Measurements from ENCODE around the gene SDC1.

SDC1 gene

DNA sequence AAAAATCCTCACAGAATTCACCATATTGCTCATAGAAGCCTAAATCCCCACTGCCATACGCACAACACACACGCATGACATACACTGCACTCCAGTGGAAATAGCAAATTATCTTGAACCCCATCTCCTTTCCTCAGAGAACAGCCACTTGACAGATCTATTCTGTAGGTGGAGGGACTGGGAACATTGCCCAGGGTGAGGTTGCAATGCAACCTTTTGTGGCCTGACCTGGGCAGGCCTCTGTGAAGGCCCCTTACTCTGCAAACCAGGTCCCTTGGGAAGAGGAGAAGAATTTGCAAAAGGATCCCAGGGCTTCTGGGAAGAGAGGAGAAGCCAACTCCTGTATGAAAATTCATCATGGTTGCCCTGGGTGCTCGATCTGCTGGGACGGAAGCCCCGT lies 51.9 kb downstream of the SDC1 start:
- Mint-ChIP-seq H3K9me3 (no peaks in the 10 kb centered on the region), H3K36me3 (no peaks in the 10 kb centered on the region), H3K4me3 (no peak overlapping the region), H3K27ac (no peak overlapping the region), H3K27me3 (peaks cover 15% of the 10 kb centered on the region), H3K4me1 (no peaks in the 10 kb centered on the region)
- CTCF ChIA-PET, result no interaction called here
- no peak for DNase-seq

DNA sequence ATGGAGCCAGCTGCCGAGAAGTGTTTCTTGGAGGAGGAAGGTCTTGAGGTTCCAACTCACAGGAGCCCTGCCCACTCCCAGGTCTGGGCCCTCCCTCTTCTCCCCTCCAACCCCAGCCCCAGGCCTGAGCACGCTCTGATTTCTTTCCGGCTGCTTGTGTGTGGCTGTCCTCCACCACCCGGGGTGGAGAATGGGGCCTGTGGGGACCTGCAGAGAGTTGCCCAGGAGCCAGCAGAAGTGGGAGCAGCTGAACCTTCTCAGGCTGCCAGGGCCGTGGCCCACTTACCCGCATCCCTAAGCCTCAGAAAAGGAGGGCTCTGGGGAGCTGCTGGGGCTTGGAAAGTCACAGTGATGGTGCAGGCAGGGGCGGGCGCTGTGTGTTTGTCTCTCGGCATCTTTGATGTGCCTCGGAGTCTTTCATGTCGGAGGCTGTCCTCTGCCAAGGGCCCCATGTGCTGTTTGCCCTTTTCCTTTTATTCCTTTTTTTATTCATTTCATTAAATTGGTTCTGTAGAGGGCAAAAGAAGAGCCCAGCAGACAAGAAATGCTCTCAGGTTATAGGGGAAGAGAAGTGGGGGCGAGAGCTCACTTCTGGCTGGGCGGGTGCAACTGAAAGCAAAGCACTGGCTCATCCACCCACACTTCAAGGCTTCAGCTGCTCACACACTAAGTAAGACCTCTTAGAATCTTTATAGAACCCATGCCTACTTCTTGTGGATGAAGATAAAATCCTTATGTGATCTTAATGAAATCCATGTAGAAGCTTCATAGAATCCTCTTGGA lies 52.5 kb downstream of the SDC1 start:
- Mint-ChIP-seq H3K27ac (no peak overlapping the region), H3K36me3 (no peaks in the 10 kb centered on the region), H3K4me1 (no peaks in the 10 kb centered on the region), H3K27me3 (peaks cover 15% of the 10 kb centered on the region), H3K4me3 (no peak overlapping the region), H3K9me3 (no peaks in the 10 kb centered on the region)
- no peak for DNase-seq
- CTCF ChIA-PET, result no interaction called here

DNA sequence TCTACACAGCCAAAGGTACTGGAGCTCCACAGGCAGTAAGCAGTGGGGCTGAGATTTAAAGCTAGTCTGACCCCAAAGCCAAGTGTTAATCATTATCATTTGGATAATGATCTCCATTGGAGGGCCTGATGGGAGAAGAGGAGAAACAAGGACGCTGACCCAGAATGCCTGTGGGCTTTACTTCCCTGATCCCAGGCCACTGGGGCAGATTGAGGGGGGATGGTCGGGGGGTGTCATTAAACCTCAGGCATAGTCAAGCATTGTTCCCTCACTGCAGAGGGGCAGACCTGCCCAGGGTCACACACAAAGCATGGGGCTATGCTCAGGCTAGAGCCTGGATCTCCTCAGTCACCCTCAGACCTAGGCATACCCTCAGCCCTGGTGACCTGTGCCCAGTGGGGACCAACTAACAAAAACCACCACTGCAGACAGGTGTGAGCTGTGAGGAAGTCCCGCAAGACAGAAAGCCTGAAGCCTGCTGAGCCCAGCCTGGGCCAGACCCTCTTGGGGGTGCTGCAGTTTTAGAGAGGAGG lies 53.4 kb downstream of the SDC1 start:
- H3K27ac Mint-ChIP-seq, result no peak overlapping the region
- CTCF ChIA-PET, result no interaction called here
- H3K4me3 Mint-ChIP-seq, result no peak overlapping the region
- H3K27me3 Mint-ChIP-seq, result peaks cover 15% of the 10 kb centered on the region
- no peak for DNase-seq
- no peaks in the 10 kb centered on the region for H3K4me1 Mint-ChIP-seq
- H3K36me3 Mint-ChIP-seq, result no peaks in the 10 kb centered on the region
- H3K9me3 Mint-ChIP-seq, result no peaks in the 10 kb centered on the region

DNA sequence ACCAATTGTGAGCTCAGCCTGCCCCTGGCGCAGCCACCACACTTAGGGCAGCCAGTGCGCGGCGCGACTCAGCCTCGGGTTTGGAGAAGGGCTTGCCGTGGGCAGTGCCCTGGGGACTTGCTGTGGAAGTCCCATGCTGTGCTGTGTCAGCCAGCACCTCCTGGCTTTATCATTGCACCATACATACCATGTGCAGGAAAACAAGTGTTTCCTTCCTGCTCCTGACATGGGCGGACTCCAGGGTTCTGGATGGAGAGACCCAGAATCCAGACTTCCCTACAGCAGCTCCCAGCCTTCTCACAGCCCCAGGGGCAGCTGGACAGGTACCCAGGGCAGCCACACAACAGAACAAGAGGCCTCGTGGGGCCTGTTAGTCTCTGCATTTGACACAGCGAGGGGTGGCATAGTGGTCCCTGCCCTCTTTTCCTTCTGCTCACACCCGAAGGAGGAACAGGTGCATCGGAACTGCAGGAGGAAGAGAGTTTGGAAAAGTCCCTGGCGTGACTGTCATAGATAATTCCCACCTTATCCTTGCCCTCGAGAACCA lies 54.2 kb downstream of the SDC1 start:
- no peaks in the 10 kb centered on the region for H3K9me3 Mint-ChIP-seq
- H3K27ac Mint-ChIP-seq, result no peak overlapping the region
- no peaks in the 10 kb centered on the region for H3K4me1 Mint-ChIP-seq
- H3K27me3 Mint-ChIP-seq, result peaks cover 15% of the 10 kb centered on the region
- DNase-seq, result no peak
- CTCF ChIA-PET, result no interaction called here
- H3K4me3 Mint-ChIP-seq, result no peak overlapping the region
- no peaks in the 10 kb centered on the region for H3K36me3 Mint-ChIP-seq

DNA sequence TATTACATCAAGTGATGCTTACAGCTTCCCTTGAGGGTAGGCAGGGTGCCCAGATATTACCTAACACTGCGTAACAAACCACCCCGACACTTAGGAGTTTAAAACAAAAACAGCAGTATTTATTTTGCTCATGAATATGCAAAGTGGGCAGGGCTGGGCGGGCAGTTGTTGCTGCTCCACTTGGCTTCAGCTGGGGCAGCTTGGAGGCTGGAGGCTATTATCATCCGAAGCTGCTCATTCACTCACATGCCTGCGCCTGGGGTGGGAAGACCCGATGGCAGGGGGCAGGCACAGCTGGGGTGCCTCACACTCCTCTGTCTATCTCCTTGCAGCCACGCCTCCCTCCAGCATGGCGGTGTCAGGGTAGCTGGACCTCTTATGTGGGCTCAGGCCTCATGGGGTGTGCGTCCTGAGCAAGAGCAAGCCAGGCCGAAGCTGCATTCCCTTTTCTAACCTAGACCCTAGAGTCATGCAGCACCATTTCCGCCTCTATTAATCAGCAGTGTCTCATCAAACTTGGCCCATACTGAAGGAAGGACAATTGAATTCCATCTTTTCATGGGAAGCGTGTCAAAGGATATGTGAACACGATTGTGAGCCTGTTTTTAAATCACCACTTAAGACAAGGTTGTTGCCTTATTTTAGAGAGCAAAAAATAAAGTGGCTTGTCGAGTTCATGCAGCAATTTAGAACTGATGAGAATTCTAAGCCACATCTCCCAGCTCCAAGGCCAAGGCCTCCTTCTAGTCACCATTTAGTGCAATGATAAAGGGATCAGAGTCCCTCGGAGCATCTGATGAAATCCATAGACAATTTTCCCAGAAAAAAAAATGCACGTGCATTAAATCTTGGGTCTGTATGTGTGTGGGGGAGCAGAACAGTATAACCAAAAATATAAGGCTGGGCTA lies 54.9 kb downstream of the SDC1 start:
- DNase-seq, result no peak
- Mint-ChIP-seq H3K4me1 (no peaks in the 10 kb centered on the region), H3K9me3 (no peaks in the 10 kb centered on the region), H3K27me3 (peaks cover 15% of the 10 kb centered on the region), H3K27ac (no peak overlapping the region), H3K36me3 (no peaks in the 10 kb centered on the region), H3K4me3 (no peak overlapping the region)
- CTCF ChIA-PET, result no interaction called here

DNA sequence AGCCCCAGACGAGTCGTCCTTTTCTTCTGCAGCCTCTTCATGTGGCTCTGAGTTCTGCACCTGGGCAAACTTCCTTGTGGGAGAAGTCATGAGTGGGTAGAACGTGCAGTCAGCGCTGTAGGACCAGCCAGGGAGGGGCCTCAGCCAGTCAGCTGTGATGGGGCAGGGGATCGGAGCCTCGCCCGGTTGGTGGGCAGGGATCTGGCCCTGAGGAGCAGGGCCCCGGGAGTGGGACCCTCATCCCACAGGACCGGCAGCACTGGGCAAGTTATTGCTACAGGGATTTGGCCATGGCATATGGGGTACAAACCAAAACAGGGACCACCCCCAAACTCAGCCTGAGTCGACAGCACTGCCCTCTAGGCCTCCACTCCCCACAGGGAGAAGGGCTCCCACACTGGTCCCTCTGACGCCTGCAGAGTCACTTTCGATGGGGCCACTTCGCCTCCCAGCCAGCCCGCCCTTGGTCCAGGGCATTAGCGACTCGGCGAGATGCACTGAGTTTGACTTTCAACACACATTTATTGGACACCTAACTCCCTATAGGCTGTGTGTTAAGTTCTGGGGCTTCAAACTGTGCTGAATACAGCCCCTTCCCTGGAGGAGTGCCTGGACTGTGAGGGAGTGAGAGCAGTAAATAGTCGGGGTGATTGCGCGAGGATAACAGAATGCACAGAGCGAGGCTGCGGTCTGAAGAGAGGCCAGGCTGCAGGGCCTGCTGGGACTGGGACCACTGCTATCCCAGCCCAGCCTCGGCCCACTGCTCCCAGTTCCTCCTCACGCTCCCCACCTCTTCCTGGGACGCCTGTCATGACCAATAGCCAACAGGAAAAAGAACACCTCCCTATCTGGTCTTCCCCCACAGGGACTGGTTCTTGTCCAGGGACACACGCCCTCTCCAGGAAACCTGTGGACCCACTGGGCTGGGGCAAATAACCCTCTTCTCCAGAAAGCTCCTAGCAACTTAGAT lies 55.9 kb downstream of the SDC1 start:
- DNase-seq, result no peak
- peaks cover 9% of the 10 kb centered on the region for H3K27me3 Mint-ChIP-seq

DNA sequence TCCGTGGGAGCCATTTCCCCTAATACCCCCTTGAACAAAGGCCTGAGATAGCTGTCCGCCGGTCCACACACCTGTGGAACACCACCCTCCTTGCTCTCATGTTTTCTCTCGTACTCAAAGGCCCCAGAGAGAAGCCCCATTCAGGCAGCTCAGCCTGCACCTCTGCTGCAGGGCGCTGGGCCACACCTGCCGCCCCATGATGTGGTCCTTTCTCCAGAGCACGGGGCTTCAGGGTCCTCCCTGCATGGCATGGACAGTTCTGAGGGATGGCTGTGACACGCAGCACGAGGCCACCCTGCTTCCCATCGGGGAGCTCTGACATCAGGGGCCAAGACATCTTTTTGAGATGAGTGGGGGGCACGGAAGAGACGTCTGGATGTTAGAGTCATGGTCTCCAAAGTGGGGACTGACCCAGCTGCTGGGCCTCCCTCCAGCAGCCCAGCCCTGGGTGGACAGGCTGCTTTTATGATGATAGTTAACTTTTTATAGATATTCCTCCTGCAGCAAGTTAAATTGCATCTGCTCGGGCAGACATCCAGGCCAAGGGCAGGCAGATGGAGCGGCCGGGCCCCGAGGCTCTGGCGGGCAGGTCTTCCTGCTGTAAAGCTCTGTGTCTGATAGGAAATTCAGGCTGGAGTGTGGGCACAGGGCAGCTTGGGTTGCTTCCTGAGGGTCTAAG lies 56.7 kb downstream of the SDC1 start:
- Mint-ChIP-seq H3K27ac (no peak overlapping the region), H3K4me1 (no peaks in the 10 kb centered on the region)
- CTCF ChIA-PET, result no interaction called here

More for the DNA sequence above, 55.9 kb downstream of the SDC1 start:
- H3K9me3 Mint-ChIP-seq, result no peaks in the 10 kb centered on the region
- CTCF ChIA-PET, result no interaction called here
- no peaks in the 10 kb centered on the region for H3K36me3 Mint-ChIP-seq
- H3K4me3 Mint-ChIP-seq, result no peak overlapping the region
- H3K4me1 Mint-ChIP-seq, result no peaks in the 10 kb centered on the region
- no peak overlapping the region for H3K27ac Mint-ChIP-seq

DNA sequence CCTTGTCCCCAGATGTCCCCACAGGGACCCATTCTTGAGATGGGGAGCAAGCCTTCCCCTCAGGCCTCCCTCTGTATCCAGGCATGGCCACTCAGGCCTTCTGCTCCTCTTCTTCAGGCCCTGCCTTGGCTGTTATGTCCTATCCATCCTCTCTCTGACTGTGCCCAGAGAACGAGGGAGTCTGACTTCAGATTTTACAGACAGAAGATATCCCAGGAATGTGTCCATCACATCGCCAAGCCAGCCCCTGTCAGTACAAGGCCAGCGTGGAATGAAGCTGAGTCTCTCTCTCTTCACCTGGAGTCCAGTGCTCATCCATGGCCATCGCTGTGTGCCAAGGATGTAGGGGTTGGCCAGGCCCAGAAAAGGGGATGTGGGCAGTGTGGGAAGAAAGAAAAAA lies 57.6 kb downstream of the SDC1 start:
- no peak for DNase-seq
- H3K4me1 Mint-ChIP-seq, result no peaks in the 10 kb centered on the region
- H3K27me3 Mint-ChIP-seq, result peaks cover 11% of the 10 kb centered on the region
- H3K36me3 Mint-ChIP-seq, result no peaks in the 10 kb centered on the region
- CTCF ChIA-PET, result no interaction called here
- no peak overlapping the region for H3K4me3 Mint-ChIP-seq
- H3K9me3 Mint-ChIP-seq, result no peaks in the 10 kb centered on the region
- no peak overlapping the region for H3K27ac Mint-ChIP-seq

More for the DNA sequence above, 56.7 kb downstream of the SDC1 start:
- no peak for DNase-seq
- Mint-ChIP-seq H3K27me3 (peaks cover 8% of the 10 kb centered on the region), H3K36me3 (no peaks in the 10 kb centered on the region), H3K9me3 (no peaks in the 10 kb centered on the region), H3K4me3 (no peak overlapping the region)

DNA sequence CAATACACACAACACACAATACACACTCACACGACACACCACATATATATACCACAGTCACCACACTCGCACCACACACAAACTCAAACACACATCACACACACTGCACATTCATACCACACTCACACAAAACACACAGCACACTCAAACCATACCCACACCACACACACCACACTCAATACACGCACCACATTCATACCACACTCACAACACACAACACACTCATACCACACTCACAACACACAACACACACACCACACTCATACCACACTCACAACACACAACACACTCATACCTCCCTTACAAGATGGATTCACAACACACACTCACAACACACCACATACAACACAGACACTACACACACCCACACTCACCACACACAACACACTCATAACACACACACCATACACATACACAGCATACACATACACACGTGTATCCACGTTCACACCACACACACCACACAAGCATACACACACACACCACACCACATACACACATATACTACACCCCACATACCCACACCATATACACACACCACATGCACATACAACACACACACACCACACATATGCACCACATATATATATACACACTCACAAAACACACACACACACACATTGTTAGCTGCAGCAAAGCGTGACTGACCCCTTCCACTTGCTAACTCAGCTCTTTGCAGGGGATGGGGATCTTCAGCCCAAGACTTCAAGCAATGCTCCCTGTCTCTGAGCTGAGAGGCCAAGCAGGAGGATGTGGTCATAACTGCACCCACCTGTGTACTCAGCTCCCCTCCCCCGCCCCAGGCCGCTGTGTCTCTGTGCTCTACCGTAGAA lies 59.0 kb downstream of the SDC1 start:
- no peak overlapping the region for H3K27ac Mint-ChIP-seq

DNA sequence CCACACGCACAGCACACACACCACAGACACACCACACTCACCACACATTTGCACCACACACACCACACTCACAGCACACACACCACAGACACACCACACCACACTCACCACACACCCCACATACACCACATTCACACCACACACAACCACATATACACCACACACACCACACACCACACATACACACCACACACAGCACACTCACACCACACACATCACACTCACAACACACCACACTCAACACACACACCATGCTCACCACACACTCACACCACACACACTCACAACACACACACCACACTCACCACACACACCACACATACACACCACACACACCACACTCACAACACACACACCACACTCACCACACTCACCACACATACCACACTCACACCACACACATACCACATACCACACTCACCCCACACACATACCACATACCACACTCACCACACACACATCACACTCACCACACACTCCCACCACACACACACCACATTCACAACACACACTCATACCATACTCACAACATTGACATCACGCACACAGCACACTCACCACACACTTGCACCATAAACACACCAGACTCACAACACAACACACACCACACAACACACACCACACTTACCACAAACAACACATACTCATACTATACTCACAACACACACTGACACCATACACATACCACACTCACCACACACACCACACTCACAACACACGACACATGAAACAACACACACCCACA lies 60.0 kb downstream of the SDC1 start:
- no peak overlapping the region for H3K27ac Mint-ChIP-seq
- H3K4me3 Mint-ChIP-seq, result no peak overlapping the region
- DNase-seq, result no peak
- no peaks in the 10 kb centered on the region for H3K9me3 Mint-ChIP-seq
- H3K27me3 Mint-ChIP-seq, result peaks cover 14% of the 10 kb centered on the region
- no peaks in the 10 kb centered on the region for H3K36me3 Mint-ChIP-seq
- CTCF ChIA-PET, result no interaction called here
- H3K4me1 Mint-ChIP-seq, result no peaks in the 10 kb centered on the region

More for the DNA sequence above, 59.0 kb downstream of the SDC1 start:
- Mint-ChIP-seq H3K36me3 (no peaks in the 10 kb centered on the region), H3K27me3 (peaks cover 16% of the 10 kb centered on the region), H3K9me3 (no peaks in the 10 kb centered on the region), H3K4me1 (no peaks in the 10 kb centered on the region), H3K4me3 (no peak overlapping the region)
- no peak for DNase-seq
- CTCF ChIA-PET, result no interaction called here

DNA sequence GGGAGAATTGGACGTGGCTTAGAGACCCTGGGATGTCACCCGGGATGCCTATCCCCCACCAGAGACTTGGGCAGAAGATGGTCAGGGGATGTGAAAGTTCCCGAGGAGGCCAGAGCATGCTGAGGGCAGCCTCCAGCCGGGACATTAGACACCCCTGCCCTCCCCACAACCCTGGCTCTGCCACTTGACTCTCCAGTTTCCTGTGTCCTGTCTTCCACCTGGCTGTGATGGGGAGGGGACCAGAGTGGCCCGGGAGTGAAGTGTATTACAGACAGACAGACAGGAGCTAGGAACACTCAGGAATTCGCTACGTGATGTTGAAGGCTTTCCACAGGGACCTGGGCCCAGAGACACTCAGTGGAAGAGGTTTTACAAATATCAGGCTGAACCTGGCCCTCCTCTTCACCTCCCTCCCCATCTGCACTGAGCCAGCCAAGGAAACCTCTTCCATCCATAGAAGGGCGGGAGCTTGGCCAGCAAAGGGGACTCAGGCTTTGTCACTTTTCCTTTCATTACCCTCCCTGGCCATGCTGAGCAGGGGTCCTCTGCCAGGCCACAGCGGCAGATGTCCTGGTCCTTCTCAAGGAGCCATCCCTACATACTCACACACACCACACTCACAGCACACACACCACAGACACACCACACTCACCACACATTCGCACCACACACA lies 60.7 kb downstream of the SDC1 start:
- Mint-ChIP-seq H3K27ac (no peak overlapping the region), H3K9me3 (no peaks in the 10 kb centered on the region), H3K36me3 (no peaks in the 10 kb centered on the region), H3K4me3 (no peak overlapping the region), H3K27me3 (peaks cover 14% of the 10 kb centered on the region), H3K4me1 (no peaks in the 10 kb centered on the region)
- CTCF ChIA-PET, result no interaction called here
- DNase-seq, result no peak
